DLD1 (cell line): ENCODE data around the gene MACC1.

Experiments used
- in situ Hi-C: cut with HindIII; loops from 2 replicates; pipeline ENCODE4 v1.10.0; 2017; ENCODE audit warnings: low sequenced_read_pairs

MACC1 gene

GRCh38 chr7:20085086-20085485, 132.1 kb downstream of the MACC1 start:
- in situ Hi-C loops = no loop called here
